HCT116 (cell line): ENCODE data around the gene PTBP1.

Experiments used
- ATF3 ChIP-seq: IDR thresholded peaks from 2 replicates; pipeline ENCODE4 v1.6.1; 2012
- CEBPB ChIP-seq: IDR thresholded peaks from 2 replicates; pipeline ENCODE4 v1.6.1; 2012; ENCODE audit warnings: low read depth
- ELF1 ChIP-seq: IDR thresholded peaks from 2 replicates; pipeline ENCODE4 v1.6.1; 2012; ENCODE audit warnings: low read depth, borderline replicate concordance
- EZH2 ChIP-seq: fragments of 200-600 bp; sonication (generic); IDR thresholded peaks from 2 replicates; pipeline ENCODE4 v1.6.1; 2017; ENCODE audit warnings: antibody characterized with exemption, mixed run types
- EZH2phosphoT487 ChIP-seq: fragments of 200-600 bp; IDR thresholded peaks from 2 replicates; pipeline ENCODE4 v1.6.1; 2018; ENCODE audit warnings: antibody characterized with exemption, borderline replicate concordance
- POLR2A ChIP-seq: IDR thresholded peaks from 2 replicates; pipeline ENCODE4 v1.7.0; 2011; ENCODE audit warnings: borderline replicate concordance; ENCODE audit not compliant: insufficient read depth, insufficient read length; ENCODE audit errors: extremely low read depth
- POLR2AphosphoS5 ChIP-seq: IDR thresholded peaks from 2 replicates; pipeline ENCODE4 v1.6.1; 2011; ENCODE audit warnings: mild to moderate bottlenecking, low read depth, low read length, moderate library complexity
- RAD21 ChIP-seq: IDR thresholded peaks from 2 replicates; pipeline ENCODE4 v1.6.1; 2012; ENCODE audit warnings: low read depth, mild to moderate bottlenecking
- SIN3A ChIP-seq: IDR thresholded peaks from 2 replicates; pipeline ENCODE4 v1.6.1; 2012; ENCODE audit warnings: low read depth
- SP1 ChIP-seq: IDR thresholded peaks from 2 replicates; pipeline ENCODE4 v1.6.1; 2012; ENCODE audit warnings: low read depth
- YY1 ChIP-seq: IDR thresholded peaks from 2 replicates; pipeline ENCODE4 v1.6.1; 2011; ENCODE audit warnings: low read length, low read depth, moderate library complexity, mild to moderate bottlenecking; ENCODE audit not compliant: insufficient replicate concordance; ENCODE audit errors: extremely low read depth
- TF ChIP-seq, protein P1 (sequence below), 3 experiments: fragments of 200-600 bp in 1 of 3; sonication (generic) in 1 of 3; IDR thresholded peaks in 2 of 3; conservative IDR thresholded peaks in 1 of 3; 2 replicates each; pipeline ENCODE4 v1.5.1; 2012 to 2017; ENCODE audit warnings: low read depth in 2 of 3, low read length in 2 of 3, antibody characterized with exemption in 1 of 3, borderline replicate concordance in 1 of 3, control low read depth in 1 of 3, mild to moderate bottlenecking in 1 of 3, mixed read lengths in 1 of 3, mixed run types in 1 of 3, moderate library complexity in 1 of 3; ENCODE audit not compliant: insufficient read depth in 1 of 3
- TF ChIP-seq, protein P2 (sequence below): IDR thresholded peaks from 2 replicates; pipeline ENCODE4 v1.6.1; 2012

DNA sequence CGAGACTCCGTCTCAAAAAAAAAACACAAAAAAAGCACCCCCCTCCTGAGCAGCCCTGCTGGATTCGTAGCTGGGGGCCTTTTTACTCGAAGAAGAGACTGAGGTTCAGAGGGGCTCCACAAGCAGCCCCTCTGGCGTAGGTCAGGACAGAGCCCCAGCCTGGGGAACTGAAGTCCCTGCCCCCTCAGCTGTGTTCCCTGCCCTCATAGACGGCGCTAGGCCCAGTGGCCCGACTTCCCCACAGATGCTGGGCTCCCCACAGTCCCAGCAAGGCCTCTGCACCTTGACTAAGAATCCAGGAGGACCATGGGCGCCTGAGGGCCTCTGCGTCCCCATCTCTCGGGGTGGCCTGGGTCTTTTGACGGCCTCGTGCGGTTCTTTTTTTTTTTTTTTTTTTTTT lies 47.4 kb upstream of the PTBP1 start:
- TF ChIP-seq, protein P1, sequence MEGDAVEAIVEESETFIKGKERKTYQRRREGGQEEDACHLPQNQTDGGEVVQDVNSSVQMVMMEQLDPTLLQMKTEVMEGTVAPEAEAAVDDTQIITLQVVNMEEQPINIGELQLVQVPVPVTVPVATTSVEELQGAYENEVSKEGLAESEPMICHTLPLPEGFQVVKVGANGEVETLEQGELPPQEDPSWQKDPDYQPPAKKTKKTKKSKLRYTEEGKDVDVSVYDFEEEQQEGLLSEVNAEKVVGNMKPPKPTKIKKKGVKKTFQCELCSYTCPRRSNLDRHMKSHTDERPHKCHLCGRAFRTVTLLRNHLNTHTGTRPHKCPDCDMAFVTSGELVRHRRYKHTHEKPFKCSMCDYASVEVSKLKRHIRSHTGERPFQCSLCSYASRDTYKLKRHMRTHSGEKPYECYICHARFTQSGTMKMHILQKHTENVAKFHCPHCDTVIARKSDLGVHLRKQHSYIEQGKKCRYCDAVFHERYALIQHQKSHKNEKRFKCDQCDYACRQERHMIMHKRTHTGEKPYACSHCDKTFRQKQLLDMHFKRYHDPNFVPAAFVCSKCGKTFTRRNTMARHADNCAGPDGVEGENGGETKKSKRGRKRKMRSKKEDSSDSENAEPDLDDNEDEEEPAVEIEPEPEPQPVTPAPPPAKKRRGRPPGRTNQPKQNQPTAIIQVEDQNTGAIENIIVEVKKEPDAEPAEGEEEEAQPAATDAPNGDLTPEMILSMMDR (IDR thresholded peaks at IDR 0.05 in 2 of 3, conservative IDR thresholded peaks at IDR 0.05 in 1 of 3; ENCODE audit: borderline replicate concordance in 1 of 3, insufficient read depth in 1 of 3, low read depth in 2 of 3, low read length in 2 of 3), result no peak
- TF ChIP-seq RAD21, result no peak
- no peak for TF ChIP-seq SP1
- TF ChIP-seq POLR2A, result no peak
- TF ChIP-seq, protein P2, sequence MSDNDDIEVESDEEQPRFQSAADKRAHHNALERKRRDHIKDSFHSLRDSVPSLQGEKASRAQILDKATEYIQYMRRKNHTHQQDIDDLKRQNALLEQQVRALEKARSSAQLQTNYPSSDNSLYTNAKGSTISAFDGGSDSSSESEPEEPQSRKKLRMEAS, result no peak
- TF ChIP-seq EZH2phosphoT487, result no peak
- no peak for TF ChIP-seq CEBPB
- no peak for TF ChIP-seq EZH2
- TF ChIP-seq POLR2AphosphoS5, result no peak
- no peak for TF ChIP-seq SIN3A
- no peak for TF ChIP-seq ELF1
- TF ChIP-seq YY1, result no peak
- TF ChIP-seq ATF3, result no peak
